Measurements from ENCODE around the gene TEX19. TPM values are rescaled to one million over a fixed set of nuclear protein-coding genes. Genes with fewer than 3 reads are reported as not detected.

The TEX19 gene
- total and polyA plus RNA-seq, 9 of the 15 experiments (the other 6 are each of a cell fraction or from before 2014, with no cell fraction given), result 0.10 to 4.9 (median 1.9) TPM

- TF ChIP-seq ZC3H8 (IDR thresholded peaks at IDR 0.05) (no peak), RFX5 (IDR thresholded peaks at IDR 0.05; ENCODE audit: low read depth, low read length) (0 out of 2 replicates have a peak, but pooled peaks have one; percentile 58), HOMEZ (CRISPR knock-in tag; IDR thresholded peaks at IDR 0.05) (no peak), NFRKB (IDR thresholded peaks at IDR 0.05; ENCODE audit: low read depth) (no peak), BRCA1 (IDR thresholded peaks at IDR 0.05) (no peak), BRCA1 (CRISPR knock-in tag; IDR thresholded peaks at IDR 0.05) (no peak), ZNF282 (CRISPR knock-in tag; IDR thresholded peaks at IDR 0.05) (no peak), CREB1 (IDR thresholded peaks at IDR 0.05) (no peak), CREB1 (CRISPR knock-in tag; IDR thresholded peaks at IDR 0.05) (peak; percentile 84), ZNF280B (CRISPR knock-in tag; IDR thresholded peaks at IDR 0.05) (no peak), TCFL5 (CRISPR knock-in tag; conservative IDR thresholded peaks at IDR 0.05) (no peak), SMC3 (conservative IDR thresholded peaks at IDR 0.05; ENCODE audit: insufficient read depth, low read depth, low read length) (no peak), DPF2 (IDR thresholded peaks at IDR 0.05) (no peak; the same call in 1 of the 2 replicates), FOXP1 (CRISPR knock-in tag; IDR thresholded peaks at IDR 0.05) (peak; percentile 61; the same call in 1 of the 2 replicates), ATF4 (CRISPR knock-in tag; IDR thresholded peaks at IDR 0.05) (no peak), NFE2L1 (tag; IDR thresholded peaks at IDR 0.05; ENCODE audit: borderline replicate concordance, low read depth) (no peak), ZNF76 (CRISPR knock-in tag; IDR thresholded peaks at IDR 0.05; ENCODE audit: borderline replicate concordance) (no peak), ZNF354B (CRISPR knock-in tag; IDR thresholded peaks at IDR 0.05) (no peak), EWSR1 (IDR thresholded peaks at IDR 0.05; ENCODE audit: borderline replicate concordance, low read depth, partially characterized antibody) (no peak), ETS2 (tag; IDR thresholded peaks at IDR 0.05; ENCODE audit: borderline replicate concordance, poor library complexity, severe bottlenecking) (no peak), ZNF717 (CRISPR knock-in tag; IDR thresholded peaks at IDR 0.05) (no peak), MAFF (IDR thresholded peaks at IDR 0.05; ENCODE audit: low read length) (no peak), TBL1XR1 (IDR thresholded peaks at IDR 0.05; ENCODE audit: low read length in 2 of 2) (0 out of 4 replicates have a peak, but pooled peaks of 1 of the 2 experiments have one; percentile 51), TBP (optimal IDR thresholded peaks at IDR 0.05; ENCODE audit: low read depth, low read length) (peak; percentile 74)
- TF ChIP-seq, protein P1, sequence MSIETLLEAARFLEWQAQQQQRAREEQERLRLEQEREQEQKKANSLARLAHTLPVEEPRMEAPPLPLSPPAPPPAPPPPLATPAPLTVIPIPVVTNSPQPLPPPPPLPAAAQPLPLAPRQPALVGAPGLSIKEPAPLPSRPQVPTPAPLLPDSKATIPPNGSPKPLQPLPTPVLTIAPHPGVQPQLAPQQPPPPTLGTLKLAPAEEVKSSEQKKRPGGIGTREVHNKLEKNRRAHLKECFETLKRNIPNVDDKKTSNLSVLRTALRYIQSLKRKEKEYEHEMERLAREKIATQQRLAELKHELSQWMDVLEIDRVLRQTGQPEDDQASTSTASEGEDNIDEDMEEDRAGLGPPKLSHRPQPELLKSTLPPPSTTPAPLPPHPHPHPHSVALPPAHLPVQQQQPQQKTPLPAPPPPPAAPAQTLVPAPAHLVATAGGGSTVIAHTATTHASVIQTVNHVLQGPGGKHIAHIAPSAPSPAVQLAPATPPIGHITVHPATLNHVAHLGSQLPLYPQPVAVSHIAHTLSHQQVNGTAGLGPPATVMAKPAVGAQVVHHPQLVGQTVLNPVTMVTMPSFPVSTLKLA (conservative IDR thresholded peaks at IDR 0.05), result peak in 1 of 2 experiments; percentile 43; a peak in 1 of 4 replicates
Measured at GRCh38 chr17:82367724-82368524, 8.9 kb downstream of the TEX19 start (continued).
